HG03103 (cell line): ENCODE data around the gene CMIP.

ENCODE experiments used
- ATAC-seq: cut with Tn5 transposase; IDR thresholded peaks from one replicate; pipeline ENCODE4 v1.9.1; 2021; ENCODE audit warnings: low read depth; ENCODE audit not compliant: unreplicated experiment

The CMIP gene

DNA sequence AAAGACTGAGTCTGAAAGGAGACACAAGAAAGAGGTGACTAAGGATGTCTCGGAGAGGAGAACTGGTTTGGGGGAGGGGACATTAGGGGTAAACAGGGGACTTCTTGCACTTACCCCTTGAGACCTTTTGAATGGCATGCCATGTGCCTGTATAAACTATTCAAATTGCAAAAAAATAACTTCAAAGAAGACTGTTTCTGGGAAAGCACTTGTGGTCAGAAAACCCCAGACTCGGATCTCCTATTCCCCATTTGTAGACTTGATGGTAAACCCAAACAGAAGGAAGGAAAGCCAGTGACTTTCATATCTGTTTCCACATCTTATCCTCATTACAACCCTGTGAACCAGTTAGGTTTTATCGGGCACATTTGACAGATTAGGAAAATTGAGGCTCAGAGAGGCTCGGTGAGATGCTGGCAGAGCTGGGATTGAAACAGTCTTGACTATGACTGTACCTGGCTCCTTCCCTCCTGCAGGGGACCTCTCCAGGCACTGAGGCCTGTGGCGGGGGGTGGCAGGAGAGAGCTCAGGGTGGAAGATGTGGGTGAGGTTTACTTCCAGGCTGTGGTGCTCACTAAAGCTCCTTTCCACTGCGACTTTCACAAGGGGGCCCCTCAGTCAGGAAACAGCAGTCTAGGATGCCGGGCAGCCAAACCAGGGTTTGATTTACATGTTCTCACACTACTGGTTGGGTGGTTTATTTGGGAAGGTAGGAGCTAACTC, 304.0 kb downstream of the CMIP start:
- ATAC-seq = no peak

DNA sequence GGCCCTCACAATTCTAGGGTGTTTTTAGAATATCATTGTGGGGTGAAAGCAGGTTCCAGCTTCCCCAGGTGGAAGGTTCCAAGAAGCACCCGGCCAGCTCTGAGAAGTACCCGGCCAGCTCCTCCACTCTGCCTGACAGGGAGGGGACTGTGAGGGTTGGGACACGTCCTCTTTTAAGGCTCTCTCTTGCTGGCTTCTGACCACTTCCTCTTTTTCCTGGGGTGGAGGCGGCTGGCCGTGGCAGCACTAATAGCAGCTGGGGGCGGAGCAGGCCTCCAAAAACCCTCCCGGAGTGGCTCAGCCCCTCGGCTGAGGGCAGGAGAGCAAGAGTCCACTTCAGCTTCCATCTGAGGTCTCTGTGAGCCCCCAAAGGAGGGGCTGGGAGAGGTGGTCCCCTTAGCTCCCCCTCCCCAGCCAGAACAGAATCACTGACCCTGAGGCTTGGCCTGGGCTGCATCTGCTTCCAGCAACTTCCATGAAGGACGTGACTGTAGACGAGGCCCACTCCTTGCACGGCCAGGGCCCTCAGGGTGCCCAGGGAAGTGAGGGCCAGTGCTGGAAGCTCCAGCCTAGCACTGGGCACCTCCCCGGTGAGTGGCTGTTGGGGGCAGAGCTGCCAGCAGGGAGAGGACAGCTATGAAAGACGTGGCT, 307.7 kb downstream of the CMIP start:
- ATAC-seq = peak; percentile 80

DNA sequence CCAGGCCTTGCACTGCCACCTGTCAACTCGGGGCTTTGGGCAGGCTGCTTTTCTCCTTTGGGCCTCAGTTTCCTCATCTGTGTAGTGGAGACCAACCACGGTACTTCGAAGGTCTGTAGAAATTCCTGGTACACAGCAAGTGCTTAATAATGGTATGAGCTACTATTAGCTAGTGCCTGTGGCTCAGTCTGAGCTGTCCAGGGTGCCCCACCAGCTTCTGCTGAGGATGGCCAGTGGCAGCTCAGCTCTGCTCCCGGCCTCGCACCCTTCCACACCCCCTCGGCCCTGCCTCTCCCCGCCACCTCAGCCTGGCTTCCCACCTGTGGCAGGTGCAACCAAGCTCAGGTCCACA, 308.2 kb downstream of the CMIP start:
- ATAC-seq = no peak

DNA sequence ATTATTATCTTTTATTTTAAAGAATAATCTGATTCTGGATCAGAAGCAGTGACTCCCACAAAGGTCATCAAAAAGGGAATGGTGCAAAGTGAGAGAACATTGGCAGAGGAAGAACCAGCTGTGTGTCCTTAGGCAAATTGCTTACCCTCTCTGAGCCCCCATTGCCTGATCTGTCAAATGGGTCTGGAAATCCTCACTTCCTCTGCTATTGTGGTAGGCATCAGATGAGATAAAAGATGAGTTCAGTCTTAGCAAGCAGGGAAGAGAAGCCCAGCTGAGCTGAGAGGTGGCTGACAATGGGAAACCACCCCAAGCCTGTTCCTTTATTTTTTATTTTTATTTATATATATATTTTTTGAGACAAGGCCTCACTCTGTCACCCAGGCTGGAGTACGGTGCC, 310.2 kb downstream of the CMIP start:
- no peak for ATAC-seq

DNA sequence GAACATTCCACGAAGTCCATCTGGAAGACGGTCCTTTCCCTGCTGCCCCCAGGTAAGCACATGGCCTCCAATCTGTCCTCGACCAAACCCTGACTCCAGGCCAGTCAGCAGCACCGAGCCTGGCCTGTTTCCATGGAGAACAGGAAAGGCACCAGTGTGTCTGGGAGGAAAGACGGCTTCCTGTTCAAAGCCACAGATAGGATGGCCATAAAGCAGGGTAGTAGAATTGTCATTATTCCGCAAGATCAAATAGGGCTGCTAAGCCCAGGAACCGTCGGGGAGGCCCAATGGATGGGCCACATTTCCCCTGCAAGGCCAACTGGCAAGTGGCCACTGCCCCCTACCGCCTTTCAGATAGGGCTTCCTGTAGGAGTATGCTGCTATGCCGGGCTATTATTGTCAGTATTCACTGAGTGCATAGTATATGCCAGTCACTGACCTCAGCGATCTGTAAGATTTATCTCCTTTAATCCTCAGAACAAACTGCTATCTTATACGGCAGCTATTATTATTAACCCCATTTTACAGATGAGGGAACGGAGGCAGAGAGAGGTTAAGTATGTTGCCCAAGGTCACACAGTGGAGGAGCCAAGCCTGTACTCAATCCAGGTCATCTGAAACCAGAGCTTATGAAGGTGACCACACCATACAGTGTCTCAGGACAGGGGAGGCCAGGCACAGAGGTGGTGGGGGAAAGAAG, 311.5 kb downstream of the CMIP start:
- no peak for ATAC-seq

DNA sequence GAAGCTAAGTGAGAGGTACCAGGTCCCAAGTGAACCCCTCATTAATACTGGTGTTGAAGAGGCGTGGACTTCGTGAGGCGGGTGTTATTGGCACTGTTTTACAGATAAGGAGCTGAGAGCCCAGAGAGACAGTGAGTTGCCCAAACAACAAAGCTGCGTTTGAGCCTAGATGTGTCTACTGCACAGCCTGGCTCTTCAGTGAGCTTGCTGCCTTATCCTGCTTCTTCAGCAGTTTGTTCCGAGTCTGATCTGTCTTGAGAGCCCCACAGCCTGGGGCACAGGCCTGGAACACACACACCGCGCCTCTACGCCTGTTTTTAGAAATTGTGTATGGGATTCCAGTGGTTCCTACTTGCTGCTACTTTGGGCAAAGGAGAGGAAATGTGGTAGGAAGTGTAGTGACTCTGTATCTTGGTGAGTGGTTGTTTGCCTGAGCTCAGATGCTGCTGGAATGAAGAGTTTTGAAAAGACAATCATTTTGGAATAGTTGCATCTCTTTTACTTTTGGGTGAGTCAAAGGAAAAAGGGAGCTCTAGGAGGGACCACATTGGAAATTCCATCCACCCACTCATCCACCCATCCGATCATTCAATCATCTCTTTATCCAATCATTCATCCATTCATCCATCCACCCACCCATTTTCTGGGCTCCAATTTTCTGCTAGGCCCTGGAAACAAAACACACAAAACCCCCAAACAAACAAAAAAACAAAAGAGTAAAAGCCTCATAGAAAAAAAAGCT, 312.2 kb downstream of the CMIP start:
- ATAC-seq = no peak

DNA sequence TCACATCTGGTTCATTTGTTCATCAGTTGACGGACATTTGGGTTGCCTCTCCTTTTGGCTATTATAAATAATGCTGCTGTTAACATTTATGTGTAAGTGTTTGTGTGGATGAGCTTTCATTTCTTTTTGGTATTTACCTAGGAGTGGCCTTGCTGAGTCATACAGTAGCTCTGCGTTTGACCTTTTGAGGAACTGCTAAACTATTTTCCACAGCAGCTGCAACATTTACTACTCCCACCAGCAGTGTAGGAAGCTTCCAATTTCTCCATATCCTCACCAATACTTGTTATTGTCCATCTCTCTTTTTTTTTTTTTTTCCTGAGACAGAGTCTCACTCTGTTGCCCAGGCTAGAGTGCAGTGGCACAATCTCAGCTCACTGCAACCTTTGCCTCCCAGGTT, 313.8 kb downstream of the CMIP start:
- no peak for ATAC-seq
